ENCODE data around the gene LIMK1.
"Not testable (repeated sequence)": the region's sequence is repeated elsewhere in the genome, so short reads cannot be mapped to it uniquely, and the experiment has no call there.

Gene LIMK1

GRCh38 chr7:74106846-74107245 is 23.2 kb downstream of the LIMK1 start:
- no peak for DNase-seq (ENCODE audit: low read depth)
- H3K4me3 ChIP-seq (ENCODE audit: low read depth, low read length) = no peak overlapping the region
- TF ChIP-seq POLR2A (IDR thresholded peaks at IDR 0.05; ENCODE audit: extremely low read depth, insufficient read length) = no peak
- no peak for TF ChIP-seq MYC (IDR thresholded peaks at IDR 0.05; ENCODE audit: low read depth, low read length)
- no peak for TF ChIP-seq MAX (IDR thresholded peaks at IDR 0.05; ENCODE audit: low read depth, low read length)
- no peak for TF ChIP-seq CTCF (IDR thresholded peaks at IDR 0.05; ENCODE audit: low read depth, low read length)

- DNase-seq (ENCODE audit: low read depth) = no peak
- H3K4me3 ChIP-seq (ENCODE audit: low read depth, low read length) = no peak overlapping the region
- TF ChIP-seq POLR2A (IDR thresholded peaks at IDR 0.05; ENCODE audit: extremely low read depth, insufficient read length) (no peak), MAX (IDR thresholded peaks at IDR 0.05; ENCODE audit: low read depth, low read length) (no peak), CTCF (IDR thresholded peaks at IDR 0.05; ENCODE audit: low read depth, low read length) (no peak), MYC (IDR thresholded peaks at IDR 0.05; ENCODE audit: low read depth, low read length) (no peak)
These were observed 31.7 kb downstream of the LIMK1 start for GRCh38 chr7:74115326-74115725.

- no peak for DNase-seq (ENCODE audit: low read depth)
- TF ChIP-seq CTCF (IDR thresholded peaks at IDR 0.05; ENCODE audit: low read depth, low read length) (no peak), POLR2A (IDR thresholded peaks at IDR 0.05; ENCODE audit: extremely low read depth, insufficient read length) (no peak), MYC (IDR thresholded peaks at IDR 0.05; ENCODE audit: low read depth, low read length) (no peak)
These were observed 32.8 kb downstream of the LIMK1 start for GRCh38 chr7:74116356-74116755.

GRCh38 chr7:74119831-74120230 is 36.2 kb downstream of the LIMK1 start:
- TF ChIP-seq MYC (IDR thresholded peaks at IDR 0.05; ENCODE audit: low read depth, low read length) (no peak), MAX (IDR thresholded peaks at IDR 0.05; ENCODE audit: low read depth, low read length) (no peak), CTCF (IDR thresholded peaks at IDR 0.05; ENCODE audit: low read depth, low read length) (no peak), POLR2A (IDR thresholded peaks at IDR 0.05; ENCODE audit: extremely low read depth, insufficient read length) (no peak)
- no peak for DNase-seq (ENCODE audit: low read depth)
- H3K4me3 ChIP-seq (ENCODE audit: low read depth, low read length) = no peak overlapping the region

More at GRCh38 chr7:74116356-74116755, 32.8 kb downstream of the LIMK1 start:
- H3K4me3 ChIP-seq (ENCODE audit: low read depth, low read length) = no peak overlapping the region

GRCh38 chr7:74121401-74122249 is 38.0 kb downstream of the LIMK1 start:
- no peak overlapping the region for H3K4me3 ChIP-seq (ENCODE audit: low read depth, low read length)
- DNase-seq (ENCODE audit: low read depth) = no peak
- no peak for TF ChIP-seq MAX (IDR thresholded peaks at IDR 0.05; ENCODE audit: low read depth, low read length)
- TF ChIP-seq MYC (IDR thresholded peaks at IDR 0.05; ENCODE audit: low read depth, low read length) = no peak
- no peak for TF ChIP-seq POLR2A (IDR thresholded peaks at IDR 0.05; ENCODE audit: extremely low read depth, insufficient read length)
- no peak for TF ChIP-seq CTCF (IDR thresholded peaks at IDR 0.05; ENCODE audit: low read depth, low read length)

GRCh38 chr7:74123892-74124291 is 40.3 kb downstream of the LIMK1 start:
- not testable (repeated sequence) for H3K4me3 ChIP-seq (ENCODE audit: low read depth, low read length)

More at GRCh38 chr7:74123892-74124291, 40.3 kb downstream of the LIMK1 start:
- DNase-seq (ENCODE audit: low read depth) = not testable (repeated sequence)

Data from NB4 (cell line).